HG02973 (cell line): Measurements from ENCODE around the gene ELOVL6.
"Not testable (repeated sequence)": the region's sequence is repeated elsewhere in the genome, so short reads cannot be mapped to it uniquely, and the experiment has no call there.

Source experiments
- ATAC-seq: cut with Tn5 transposase; IDR thresholded peaks from one replicate; pipeline ENCODE4 v1.9.1; 2021; ENCODE audit warnings: moderate library complexity; ENCODE audit not compliant: unreplicated experiment

Gene ELOVL6

GRCh38 chr4:110039164-110039563, 159.3 kb downstream of the ELOVL6 start:
- not testable (repeated sequence) for ATAC-seq

- peak; percentile 94 for ATAC-seq
These were observed 164.4 kb downstream of the ELOVL6 start for GRCh38 chr4:110034026-110034393.

GRCh38 chr4:110033355-110034025, 164.9 kb downstream of the ELOVL6 start:
- ATAC-seq = peak; percentile 6

- peak; percentile 50 for ATAC-seq
These were observed 165.8 kb downstream of the ELOVL6 start for GRCh38 chr4:110032603-110033002.

GRCh38 chr4:110025718-110026117, 172.7 kb downstream of the ELOVL6 start:
- no peak for ATAC-seq

GRCh38 chr4:110025056-110025455, 173.4 kb downstream of the ELOVL6 start:
- no peak for ATAC-seq

GRCh38 chr4:110022457-110022856, 176.0 kb downstream of the ELOVL6 start:
- ATAC-seq = no peak

- no peak for ATAC-seq
These were observed 177.6 kb downstream of the ELOVL6 start for GRCh38 chr4:110020646-110021443.

- no peak for ATAC-seq
These were observed 178.3 kb downstream of the ELOVL6 start for GRCh38 chr4:110020139-110020538.

- no peak for ATAC-seq
These were observed 179.3 kb downstream of the ELOVL6 start for GRCh38 chr4:110019153-110019552.

GRCh38 chr4:110014233-110014632, 184.2 kb downstream of the ELOVL6 start:
- no peak for ATAC-seq

- ATAC-seq = no peak
These were observed 185.5 kb downstream of the ELOVL6 start for GRCh38 chr4:110012917-110013316.

- ATAC-seq = no peak
These were observed 187.6 kb downstream of the ELOVL6 start for GRCh38 chr4:110010797-110011196.

GRCh38 chr4:110009550-110009949, 188.9 kb downstream of the ELOVL6 start:
- no peak for ATAC-seq

- no peak for ATAC-seq
These were observed 189.9 kb downstream of the ELOVL6 start for GRCh38 chr4:110008540-110008939.

- ATAC-seq = no peak
These were observed 191.2 kb downstream of the ELOVL6 start for GRCh38 chr4:110007217-110007616.

- peak; percentile 77 for ATAC-seq
These were observed 192.9 kb downstream of the ELOVL6 start for GRCh38 chr4:110005461-110006056.

GRCh38 chr4:110004556-110004955, 193.9 kb downstream of the ELOVL6 start:
- no peak for ATAC-seq

- ATAC-seq = no peak
These were observed 194.8 kb downstream of the ELOVL6 start for GRCh38 chr4:110003401-110004187.

GRCh38 chr4:110002326-110002725, 196.1 kb downstream of the ELOVL6 start:
- no peak for ATAC-seq

- no peak for ATAC-seq
These were observed 198.9 kb downstream of the ELOVL6 start for GRCh38 chr4:109999585-109999912.
